ENCODE data around the gene CES4A. TPM values are rescaled to one million over a fixed set of nuclear protein-coding genes. Genes with fewer than 3 reads are reported as not detected.

Gene CES4A
- total and polyA plus RNA-seq, 9 of the 15 experiments (the other 6 are each of a cell fraction or from before 2014, with no cell fraction given): 0.09 to 0.13 (median 0.11) TPM; not detected in 6

DNA sequence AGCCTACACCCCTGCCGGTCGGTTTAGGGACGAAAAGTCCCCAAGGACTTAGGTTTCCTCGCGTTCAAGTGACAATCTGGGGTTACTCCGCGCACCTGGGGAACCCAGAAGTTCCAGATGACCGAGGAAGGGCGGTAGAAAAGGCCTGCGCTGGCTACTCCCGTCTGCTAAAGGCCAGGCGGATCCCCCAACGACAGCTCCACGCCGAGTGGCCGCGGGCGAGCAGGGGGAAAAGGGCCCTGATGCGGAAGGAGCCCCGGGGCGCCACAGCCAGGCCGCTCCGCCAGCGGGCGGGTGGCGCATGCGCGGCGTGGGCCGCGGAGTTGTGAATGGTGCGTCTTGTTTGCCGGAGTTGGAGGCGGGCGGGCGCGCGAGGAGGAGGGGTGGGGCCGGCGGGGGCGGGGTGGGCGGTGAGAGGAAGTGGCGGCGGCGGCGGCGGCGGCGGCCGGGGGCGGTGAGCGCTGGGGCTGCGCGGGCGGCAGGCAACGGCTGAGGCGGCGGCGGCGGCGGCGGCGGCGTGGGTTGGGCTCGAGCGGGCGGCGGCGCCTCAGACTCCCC lies 40.4 kb downstream of the CES4A start, which contains the start of gene CBFB (continued):
- TF ChIP-seq, protein P1, sequence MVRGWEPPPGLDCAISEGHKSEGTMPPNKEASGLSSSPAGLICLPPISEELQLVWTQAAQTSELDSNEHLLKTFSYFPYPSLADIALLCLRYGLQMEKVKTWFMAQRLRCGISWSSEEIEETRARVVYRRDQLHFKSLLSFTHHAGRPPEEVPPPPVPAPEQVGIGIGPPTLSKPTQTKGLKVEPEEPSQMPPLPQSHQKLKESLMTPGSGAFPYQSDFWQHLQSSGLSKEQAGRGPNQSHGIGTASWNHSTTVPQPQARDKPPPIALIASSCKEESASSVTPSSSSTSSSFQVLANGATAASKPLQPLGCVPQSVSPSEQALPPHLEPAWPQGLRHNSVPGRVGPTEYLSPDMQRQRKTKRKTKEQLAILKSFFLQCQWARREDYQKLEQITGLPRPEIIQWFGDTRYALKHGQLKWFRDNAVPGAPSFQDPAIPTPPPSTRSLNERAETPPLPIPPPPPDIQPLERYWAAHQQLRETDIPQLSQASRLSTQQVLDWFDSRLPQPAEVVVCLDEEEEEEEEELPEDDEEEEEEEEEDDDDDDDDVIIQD (CRISPR knock-in tag; IDR thresholded peaks at IDR 0.05): no peak
- TF ChIP-seq ATF7 (IDR thresholded peaks at IDR 0.05) (peak; percentile 46; the same call in 1 of the 2 replicates), RBM14 (IDR thresholded peaks at IDR 0.05; ENCODE audit: borderline replicate concordance, insufficient read depth, low read depth, low read length) (no peak), ZNF146 (CRISPR knock-in tag; IDR thresholded peaks at IDR 0.05; ENCODE audit: unreplicated experiment) (no peak), HDGF (IDR thresholded peaks at IDR 0.05) (no peak), HDAC2 (IDR thresholded peaks at IDR 0.05) (peak; percentile 81), SIX5 (IDR thresholded peaks at IDR 0.05; ENCODE audit: borderline replicate concordance in 1 of 2, insufficient read depth in 1 of 2, low read depth in 1 of 2, low read length in 2 of 2) (no peak), NCOA1 (IDR thresholded peaks at IDR 0.05; ENCODE audit: low read depth) (no peak), EWSR1 (IDR thresholded peaks at IDR 0.05; ENCODE audit: borderline replicate concordance, low read depth, partially characterized antibody) (no peak), ZNF695 (CRISPR knock-in tag; IDR thresholded peaks at IDR 0.05) (no peak), COPS2 (conservative IDR thresholded peaks at IDR 0.05) (no peak)
- TF ChIP-seq, protein P2, sequence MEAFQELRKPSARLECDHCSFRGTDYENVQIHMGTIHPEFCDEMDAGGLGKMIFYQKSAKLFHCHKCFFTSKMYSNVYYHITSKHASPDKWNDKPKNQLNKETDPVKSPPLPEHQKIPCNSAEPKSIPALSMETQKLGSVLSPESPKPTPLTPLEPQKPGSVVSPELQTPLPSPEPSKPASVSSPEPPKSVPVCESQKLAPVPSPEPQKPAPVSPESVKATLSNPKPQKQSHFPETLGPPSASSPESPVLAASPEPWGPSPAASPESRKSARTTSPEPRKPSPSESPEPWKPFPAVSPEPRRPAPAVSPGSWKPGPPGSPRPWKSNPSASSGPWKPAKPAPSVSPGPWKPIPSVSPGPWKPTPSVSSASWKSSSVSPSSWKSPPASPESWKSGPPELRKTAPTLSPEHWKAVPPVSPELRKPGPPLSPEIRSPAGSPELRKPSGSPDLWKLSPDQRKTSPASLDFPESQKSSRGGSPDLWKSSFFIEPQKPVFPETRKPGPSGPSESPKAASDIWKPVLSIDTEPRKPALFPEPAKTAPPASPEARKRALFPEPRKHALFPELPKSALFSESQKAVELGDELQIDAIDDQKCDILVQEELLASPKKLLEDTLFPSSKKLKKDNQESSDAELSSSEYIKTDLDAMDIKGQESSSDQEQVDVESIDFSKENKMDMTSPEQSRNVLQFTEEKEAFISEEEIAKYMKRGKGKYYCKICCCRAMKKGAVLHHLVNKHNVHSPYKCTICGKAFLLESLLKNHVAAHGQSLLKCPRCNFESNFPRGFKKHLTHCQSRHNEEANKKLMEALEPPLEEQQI (IDR thresholded peaks at IDR 0.05): no peak
- TF ChIP-seq, protein P3, sequence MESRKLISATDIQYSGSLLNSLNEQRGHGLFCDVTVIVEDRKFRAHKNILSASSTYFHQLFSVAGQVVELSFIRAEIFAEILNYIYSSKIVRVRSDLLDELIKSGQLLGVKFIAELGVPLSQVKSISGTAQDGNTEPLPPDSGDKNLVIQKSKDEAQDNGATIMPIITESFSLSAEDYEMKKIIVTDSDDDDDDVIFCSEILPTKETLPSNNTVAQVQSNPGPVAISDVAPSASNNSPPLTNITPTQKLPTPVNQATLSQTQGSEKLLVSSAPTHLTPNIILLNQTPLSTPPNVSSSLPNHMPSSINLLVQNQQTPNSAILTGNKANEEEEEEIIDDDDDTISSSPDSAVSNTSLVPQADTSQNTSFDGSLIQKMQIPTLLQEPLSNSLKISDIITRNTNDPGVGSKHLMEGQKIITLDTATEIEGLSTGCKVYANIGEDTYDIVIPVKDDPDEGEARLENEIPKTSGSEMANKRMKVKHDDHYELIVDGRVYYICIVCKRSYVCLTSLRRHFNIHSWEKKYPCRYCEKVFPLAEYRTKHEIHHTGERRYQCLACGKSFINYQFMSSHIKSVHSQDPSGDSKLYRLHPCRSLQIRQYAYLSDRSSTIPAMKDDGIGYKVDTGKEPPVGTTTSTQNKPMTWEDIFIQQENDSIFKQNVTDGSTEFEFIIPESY (CRISPR knock-in tag; IDR thresholded peaks at IDR 0.05): peak; percentile 79
- TF ChIP-seq, protein P4, sequence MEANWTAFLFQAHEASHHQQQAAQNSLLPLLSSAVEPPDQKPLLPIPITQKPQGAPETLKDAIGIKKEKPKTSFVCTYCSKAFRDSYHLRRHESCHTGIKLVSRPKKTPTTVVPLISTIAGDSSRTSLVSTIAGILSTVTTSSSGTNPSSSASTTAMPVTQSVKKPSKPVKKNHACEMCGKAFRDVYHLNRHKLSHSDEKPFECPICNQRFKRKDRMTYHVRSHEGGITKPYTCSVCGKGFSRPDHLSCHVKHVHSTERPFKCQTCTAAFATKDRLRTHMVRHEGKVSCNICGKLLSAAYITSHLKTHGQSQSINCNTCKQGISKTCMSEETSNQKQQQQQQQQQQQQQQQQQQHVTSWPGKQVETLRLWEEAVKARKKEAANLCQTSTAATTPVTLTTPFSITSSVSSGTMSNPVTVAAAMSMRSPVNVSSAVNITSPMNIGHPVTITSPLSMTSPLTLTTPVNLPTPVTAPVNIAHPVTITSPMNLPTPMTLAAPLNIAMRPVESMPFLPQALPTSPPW (CRISPR knock-in tag; IDR thresholded peaks at IDR 0.05): peak; percentile 94
- TF ChIP-seq, protein P5, sequence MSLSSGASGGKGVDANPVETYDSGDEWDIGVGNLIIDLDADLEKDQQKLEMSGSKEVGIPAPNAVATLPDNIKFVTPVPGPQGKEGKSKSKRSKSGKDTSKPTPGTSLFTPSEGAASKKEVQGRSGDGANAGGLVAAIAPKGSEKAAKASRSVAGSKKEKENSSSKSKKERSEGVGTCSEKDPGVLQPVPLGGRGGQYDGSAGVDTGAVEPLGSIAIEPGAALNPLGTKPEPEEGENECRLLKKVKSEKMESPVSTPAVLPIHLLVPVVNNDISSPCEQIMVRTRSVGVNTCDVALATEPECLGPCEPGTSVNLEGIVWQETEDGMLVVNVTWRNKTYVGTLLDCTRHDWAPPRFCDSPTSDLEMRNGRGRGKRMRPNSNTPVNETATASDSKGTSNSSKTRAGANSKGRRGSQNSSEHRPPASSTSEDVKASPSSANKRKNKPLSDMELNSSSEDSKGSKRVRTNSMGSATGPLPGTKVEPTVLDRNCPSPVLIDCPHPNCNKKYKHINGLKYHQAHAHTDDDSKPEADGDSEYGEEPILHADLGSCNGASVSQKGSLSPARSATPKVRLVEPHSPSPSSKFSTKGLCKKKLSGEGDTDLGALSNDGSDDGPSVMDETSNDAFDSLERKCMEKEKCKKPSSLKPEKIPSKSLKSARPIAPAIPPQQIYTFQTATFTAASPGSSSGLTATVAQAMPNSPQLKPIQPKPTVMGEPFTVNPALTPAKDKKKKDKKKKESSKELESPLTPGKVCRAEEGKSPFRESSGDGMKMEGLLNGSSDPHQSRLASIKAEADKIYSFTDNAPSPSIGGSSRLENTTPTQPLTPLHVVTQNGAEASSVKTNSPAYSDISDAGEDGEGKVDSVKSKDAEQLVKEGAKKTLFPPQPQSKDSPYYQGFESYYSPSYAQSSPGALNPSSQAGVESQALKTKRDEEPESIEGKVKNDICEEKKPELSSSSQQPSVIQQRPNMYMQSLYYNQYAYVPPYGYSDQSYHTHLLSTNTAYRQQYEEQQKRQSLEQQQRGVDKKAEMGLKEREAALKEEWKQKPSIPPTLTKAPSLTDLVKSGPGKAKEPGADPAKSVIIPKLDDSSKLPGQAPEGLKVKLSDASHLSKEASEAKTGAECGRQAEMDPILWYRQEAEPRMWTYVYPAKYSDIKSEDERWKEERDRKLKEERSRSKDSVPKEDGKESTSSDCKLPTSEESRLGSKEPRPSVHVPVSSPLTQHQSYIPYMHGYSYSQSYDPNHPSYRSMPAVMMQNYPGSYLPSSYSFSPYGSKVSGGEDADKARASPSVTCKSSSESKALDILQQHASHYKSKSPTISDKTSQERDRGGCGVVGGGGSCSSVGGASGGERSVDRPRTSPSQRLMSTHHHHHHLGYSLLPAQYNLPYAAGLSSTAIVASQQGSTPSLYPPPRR (CRISPR knock-in tag; IDR thresholded peaks at IDR 0.05; ENCODE audit: borderline replicate concordance): no peak

All from K562 (cell line).